WTC11 (cell line): Measurements from ENCODE around the gene CNGA2. TPM values are rescaled to one million over a fixed set of nuclear protein-coding genes. Genes with fewer than 3 reads are reported as not detected.

Experiments used
- ATAC-seq: fragments of 200-7000 bp; cut with Tn5 transposase; 2 replicates; pipeline ENCODE4 v1.10.0; 2021; ENCODE audit warnings: mild to moderate bottlenecking, moderate library complexity
- CTCF ChIA-PET: fragments of 300-600 bp; sonication (Branson Sonifier 250); formaldehyde crosslinking; loops from one replicate; lab custom pipeline; 2021; ENCODE audit warnings: antibody characterized with exemption; lab: Charles Lee
- POLR2A ChIA-PET: fragments of 350-600 bp; sonication (Branson Sonifier 250); formaldehyde crosslinking; loops from one replicate; lab custom pipeline; 2021; ENCODE audit warnings: antibody characterized with exemption; lab: Charles Lee
- DNase-seq: peaks from one replicate; pipeline ENCODE4 v3.0.0; 2021; ENCODE audit warnings: low spot score
- H3K27ac Mint-ChIP-seq: 2 replicates; pipeline ENCODE4 v1.8.0; 2021; ENCODE audit warnings: mixed read lengths
- H3K27me3 Mint-ChIP-seq: 2 replicates; pipeline ENCODE4 v1.8.0; 2021; ENCODE audit warnings: low read depth, mild to moderate bottlenecking, moderate library complexity, mixed read lengths
- H3K36me3 Mint-ChIP-seq: 2 replicates; pipeline ENCODE4 v1.8.0; 2021; ENCODE audit warnings: mixed read lengths
- H3K4me1 Mint-ChIP-seq: 2 replicates; pipeline ENCODE4 v1.8.0; 2022; ENCODE audit warnings: mixed read lengths
- H3K4me3 Mint-ChIP-seq: 2 replicates; pipeline ENCODE4 v1.8.0; 2021; ENCODE audit warnings: mild to moderate bottlenecking, moderate library complexity, mixed read lengths
- H3K9me3 Mint-ChIP-seq: 2 replicates; pipeline ENCODE4 v1.8.0; 2021; ENCODE audit warnings: mixed read lengths
- ATF1 ChIP-seq: sonication (generic); formaldehyde crosslinking; IDR thresholded peaks from 2 replicates; pipeline ENCODE4 v1.8.1; 2023; ENCODE audit warnings: mild to moderate bottlenecking, moderate library complexity, missing genetic modification reagents
- CREM ChIP-seq: sonication (generic); formaldehyde crosslinking; IDR thresholded peaks from 2 replicates; pipeline ENCODE4 v1.8.1; 2022; ENCODE audit warnings: mild to moderate bottlenecking, missing genetic modification reagents, moderate library complexity
- ELF4 ChIP-seq: sonication (generic); formaldehyde crosslinking; IDR thresholded peaks from 2 replicates; pipeline ENCODE4 v1.8.1; 2022; ENCODE audit warnings: low read depth, mild to moderate bottlenecking, moderate library complexity, missing genetic modification reagents
- ETV6 ChIP-seq: sonication (generic); formaldehyde crosslinking; IDR thresholded peaks from 2 replicates; pipeline ENCODE4 v1.8.1; 2022; ENCODE audit warnings: mild to moderate bottlenecking, missing genetic modification reagents
- FOXJ3 ChIP-seq: sonication (generic); formaldehyde crosslinking; IDR thresholded peaks from 2 replicates; pipeline ENCODE4 v1.9.0; 2021; ENCODE audit warnings: missing genetic modification reagents, mild to moderate bottlenecking, borderline replicate concordance
- GTF2I ChIP-seq: fragments of 250-450 bp; sonication (Bioruptor Pico); conservative IDR thresholded peaks from 2 replicates; pipeline ENCODE4 v1.4.0; 2021; ENCODE audit warnings: mild to moderate bottlenecking
- HMGA2 ChIP-seq: fragments of 250-450 bp; sonication (Bioruptor Pico); IDR thresholded peaks from 2 replicates; pipeline ENCODE4 v1.4.0; 2021; ENCODE audit warnings: mild to moderate bottlenecking, moderate library complexity
- JUN ChIP-seq: sonication (generic); formaldehyde crosslinking; IDR thresholded peaks from 2 replicates; pipeline ENCODE4 v1.8.0; 2023; ENCODE audit warnings: mild to moderate bottlenecking, missing genetic modification reagents
- MYBL2 ChIP-seq: sonication (generic); formaldehyde crosslinking; IDR thresholded peaks from 2 replicates; pipeline ENCODE4 v1.8.1; 2023; ENCODE audit warnings: mild to moderate bottlenecking, moderate library complexity, missing genetic modification reagents
- NR3C1 ChIP-seq: sonication (generic); formaldehyde crosslinking; conservative IDR thresholded peaks from 2 replicates; pipeline ENCODE4 v1.8.1; 2023; ENCODE audit warnings: low read depth, mild to moderate bottlenecking, missing genetic modification reagents
- PRRX2 ChIP-seq: fragments of 250-450 bp; sonication (Bioruptor Pico); IDR thresholded peaks from 2 replicates; pipeline ENCODE4 v1.8.0; 2021; ENCODE audit warnings: mild to moderate bottlenecking
- RORB ChIP-seq: fragments of 250-450 bp; sonication (Bioruptor Pico); IDR thresholded peaks from 2 replicates; pipeline ENCODE4 v1.9.0; 2021; ENCODE audit warnings: mild to moderate bottlenecking
- SOX15 ChIP-seq: fragments of 250-450 bp; sonication (Bioruptor Pico); IDR thresholded peaks from 2 replicates; pipeline ENCODE4 v1.9.0; 2021; ENCODE audit warnings: mild to moderate bottlenecking
- TEAD1 ChIP-seq: sonication (generic); formaldehyde crosslinking; IDR thresholded peaks from 2 replicates; pipeline ENCODE4 v1.8.0; 2022; ENCODE audit warnings: mild to moderate bottlenecking, missing genetic modification reagents
- TEAD4 ChIP-seq: sonication (generic); formaldehyde crosslinking; IDR thresholded peaks from 2 replicates; pipeline ENCODE4 v1.8.0; 2022; ENCODE audit warnings: mild to moderate bottlenecking, missing genetic modification reagents
- TP53 ChIP-seq: sonication (generic); formaldehyde crosslinking; IDR thresholded peaks from 2 replicates; pipeline ENCODE4 v1.8.1; 2023; ENCODE audit warnings: mild to moderate bottlenecking, missing genetic modification reagents
- ZNF121 ChIP-seq: sonication (generic); formaldehyde crosslinking; IDR thresholded peaks from 2 replicates; pipeline ENCODE4 v1.8.0; 2023; ENCODE audit warnings: missing genetic modification reagents
- ZNF232 ChIP-seq: sonication (generic); formaldehyde crosslinking; IDR thresholded peaks from 2 replicates; pipeline ENCODE4 v1.8.0; 2022; ENCODE audit warnings: mild to moderate bottlenecking, missing genetic modification reagents
- ZNF671 ChIP-seq: fragments of 250-450 bp; sonication (Bioruptor Pico); IDR thresholded peaks from 2 replicates; pipeline ENCODE4 v1.8.0; 2021; ENCODE audit warnings: mild to moderate bottlenecking
- total RNA-seq: library from RNA; stranded (reverse); gene quantifications from 3 replicates; pipeline ENCODE4 v1.2.3, GENCODE V29; 2021
- TF ChIP-seq, protein P1 (sequence below): sonication (generic); formaldehyde crosslinking; IDR thresholded peaks from 2 replicates; pipeline ENCODE4 v1.8.1; 2023; ENCODE audit warnings: mild to moderate bottlenecking, missing genetic modification reagents
- TF ChIP-seq, protein P2 (sequence below): sonication (generic); formaldehyde crosslinking; IDR thresholded peaks from 2 replicates; pipeline ENCODE4 v1.8.1; 2022; ENCODE audit warnings: low read depth, missing genetic modification reagents, borderline replicate concordance
- TF ChIP-seq, protein P3 (sequence below): fragments of 200-600 bp; IDR thresholded peaks from 2 replicates; pipeline ENCODE4 v1.8.0; 2022; ENCODE audit warnings: antibody characterized with exemption
- TF ChIP-seq, protein P4 (sequence below): sonication (generic); formaldehyde crosslinking; IDR thresholded peaks from 2 replicates; pipeline ENCODE4 v1.8.0; 2022; ENCODE audit warnings: mild to moderate bottlenecking, missing genetic modification reagents
- TF ChIP-seq, protein P5 (sequence below): sonication (generic); formaldehyde crosslinking; conservative IDR thresholded peaks from 2 replicates; pipeline ENCODE4 v1.8.1; 2023; ENCODE audit warnings: mild to moderate bottlenecking, low read depth, missing genetic modification reagents, moderate library complexity

The CNGA2 gene
- total RNA-seq, 1 experiment from 2014 or later: not detected

DNA sequence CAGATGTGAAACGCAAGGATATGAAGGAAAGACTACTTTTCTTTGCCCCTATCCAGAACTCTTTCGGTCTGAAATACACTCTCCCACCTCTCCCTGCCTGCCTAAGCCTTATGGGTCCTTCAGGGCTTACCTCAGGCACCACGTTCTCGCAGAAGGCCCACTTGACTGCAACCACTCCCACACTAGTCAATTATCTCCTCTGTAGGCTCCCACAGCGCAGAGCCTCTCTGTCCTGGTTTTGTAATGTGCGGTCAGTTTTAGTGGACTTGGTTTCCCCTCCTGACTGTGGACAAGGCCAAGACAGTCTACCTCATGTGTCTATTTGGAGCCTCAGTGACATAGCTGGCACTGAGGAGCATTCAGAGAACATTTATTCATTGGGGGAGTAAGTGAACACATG, 11.1 kb downstream of the CNGA2 start (continued):
- TF ChIP-seq SOX15 (CRISPR knock-in tag) (no peak), HMGA2 (CRISPR knock-in tag) (no peak), FOXJ3 (CRISPR knock-in tag) (no peak), ATF1 (CRISPR knock-in tag) (no peak)
- TF ChIP-seq, protein P1, sequence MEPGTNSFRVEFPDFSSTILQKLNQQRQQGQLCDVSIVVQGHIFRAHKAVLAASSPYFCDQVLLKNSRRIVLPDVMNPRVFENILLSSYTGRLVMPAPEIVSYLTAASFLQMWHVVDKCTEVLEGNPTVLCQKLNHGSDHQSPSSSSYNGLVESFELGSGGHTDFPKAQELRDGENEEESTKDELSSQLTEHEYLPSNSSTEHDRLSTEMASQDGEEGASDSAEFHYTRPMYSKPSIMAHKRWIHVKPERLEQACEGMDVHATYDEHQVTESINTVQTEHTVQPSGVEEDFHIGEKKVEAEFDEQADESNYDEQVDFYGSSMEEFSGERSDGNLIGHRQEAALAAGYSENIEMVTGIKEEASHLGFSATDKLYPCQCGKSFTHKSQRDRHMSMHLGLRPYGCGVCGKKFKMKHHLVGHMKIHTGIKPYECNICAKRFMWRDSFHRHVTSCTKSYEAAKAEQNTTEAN: no peak

DNA sequence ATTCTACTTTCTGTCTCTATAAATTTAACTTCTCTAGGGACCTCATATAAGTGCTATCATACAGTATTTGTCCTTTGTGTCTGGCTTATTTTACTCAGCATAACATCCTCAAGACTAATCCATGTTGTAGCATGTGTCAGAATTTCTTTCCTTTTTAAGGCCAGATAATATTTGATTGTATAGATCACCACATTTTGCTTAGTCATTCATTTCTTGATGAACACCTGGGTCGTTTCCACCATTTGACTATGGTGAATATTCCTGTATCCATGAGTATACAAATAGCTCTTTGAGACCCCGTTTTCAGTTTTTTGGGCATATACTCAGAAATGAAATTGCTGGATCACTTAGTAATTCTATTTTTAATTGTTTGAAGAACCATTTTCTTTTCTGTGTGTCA, 12.0 kb downstream of the CNGA2 start:
- ChIA-PET CTCF (interaction anchor here (1.2 kb wide), 1 partner anchor 895 kb away, joined by 5 read pairs; no protein-coding TSS in a partner anchor), POLR2A (no interaction called here)
- Mint-ChIP-seq H3K36me3 (no peaks in the 10 kb centered on the region), H3K27ac (no peak overlapping the region), H3K27me3 (no peaks in the 10 kb centered on the region), H3K9me3 (0 out of 2 replicates have a peak, but pooled peaks cover 4% of the 10 kb centered on the region), H3K4me3 (no peak overlapping the region), H3K4me1 (peaks cover 16% of the 10 kb centered on the region)
- no peak for ATAC-seq
- TF ChIP-seq ZNF671 (CRISPR knock-in tag): no peak
- TF ChIP-seq PRRX2: no peak
- TF ChIP-seq NR3C1 (CRISPR knock-in tag): no peak
- TF ChIP-seq ZNF232 (CRISPR knock-in tag): no peak
- no peak for TF ChIP-seq ETV6 (CRISPR knock-in tag)
- no peak for TF ChIP-seq GTF2I
- TF ChIP-seq, protein P2, sequence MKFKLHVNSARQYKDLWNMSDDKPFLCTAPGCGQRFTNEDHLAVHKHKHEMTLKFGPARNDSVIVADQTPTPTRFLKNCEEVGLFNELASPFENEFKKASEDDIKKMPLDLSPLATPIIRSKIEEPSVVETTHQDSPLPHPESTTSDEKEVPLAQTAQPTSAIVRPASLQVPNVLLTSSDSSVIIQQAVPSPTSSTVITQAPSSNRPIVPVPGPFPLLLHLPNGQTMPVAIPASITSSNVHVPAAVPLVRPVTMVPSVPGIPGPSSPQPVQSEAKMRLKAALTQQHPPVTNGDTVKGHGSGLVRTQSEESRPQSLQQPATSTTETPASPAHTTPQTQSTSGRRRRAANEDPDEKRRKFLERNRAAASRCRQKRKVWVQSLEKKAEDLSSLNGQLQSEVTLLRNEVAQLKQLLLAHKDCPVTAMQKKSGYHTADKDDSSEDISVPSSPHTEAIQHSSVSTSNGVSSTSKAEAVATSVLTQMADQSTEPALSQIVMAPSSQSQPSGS: no peak
- no peak for TF ChIP-seq TEAD1 (CRISPR knock-in tag)
- TF ChIP-seq TP53 (CRISPR knock-in tag): no peak
- TF ChIP-seq, protein P3, sequence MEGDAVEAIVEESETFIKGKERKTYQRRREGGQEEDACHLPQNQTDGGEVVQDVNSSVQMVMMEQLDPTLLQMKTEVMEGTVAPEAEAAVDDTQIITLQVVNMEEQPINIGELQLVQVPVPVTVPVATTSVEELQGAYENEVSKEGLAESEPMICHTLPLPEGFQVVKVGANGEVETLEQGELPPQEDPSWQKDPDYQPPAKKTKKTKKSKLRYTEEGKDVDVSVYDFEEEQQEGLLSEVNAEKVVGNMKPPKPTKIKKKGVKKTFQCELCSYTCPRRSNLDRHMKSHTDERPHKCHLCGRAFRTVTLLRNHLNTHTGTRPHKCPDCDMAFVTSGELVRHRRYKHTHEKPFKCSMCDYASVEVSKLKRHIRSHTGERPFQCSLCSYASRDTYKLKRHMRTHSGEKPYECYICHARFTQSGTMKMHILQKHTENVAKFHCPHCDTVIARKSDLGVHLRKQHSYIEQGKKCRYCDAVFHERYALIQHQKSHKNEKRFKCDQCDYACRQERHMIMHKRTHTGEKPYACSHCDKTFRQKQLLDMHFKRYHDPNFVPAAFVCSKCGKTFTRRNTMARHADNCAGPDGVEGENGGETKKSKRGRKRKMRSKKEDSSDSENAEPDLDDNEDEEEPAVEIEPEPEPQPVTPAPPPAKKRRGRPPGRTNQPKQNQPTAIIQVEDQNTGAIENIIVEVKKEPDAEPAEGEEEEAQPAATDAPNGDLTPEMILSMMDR: no peak
- TF ChIP-seq CREM: no peak
- TF ChIP-seq HMGA2 (CRISPR knock-in tag): no peak
- TF ChIP-seq, protein P4, sequence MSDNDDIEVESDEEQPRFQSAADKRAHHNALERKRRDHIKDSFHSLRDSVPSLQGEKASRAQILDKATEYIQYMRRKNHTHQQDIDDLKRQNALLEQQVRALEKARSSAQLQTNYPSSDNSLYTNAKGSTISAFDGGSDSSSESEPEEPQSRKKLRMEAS (CRISPR knock-in tag): no peak
- TF ChIP-seq ELF4 (CRISPR knock-in tag): no peak
- no peak for TF ChIP-seq ZNF121 (CRISPR knock-in tag)
- DNase-seq: no peak

DNA sequence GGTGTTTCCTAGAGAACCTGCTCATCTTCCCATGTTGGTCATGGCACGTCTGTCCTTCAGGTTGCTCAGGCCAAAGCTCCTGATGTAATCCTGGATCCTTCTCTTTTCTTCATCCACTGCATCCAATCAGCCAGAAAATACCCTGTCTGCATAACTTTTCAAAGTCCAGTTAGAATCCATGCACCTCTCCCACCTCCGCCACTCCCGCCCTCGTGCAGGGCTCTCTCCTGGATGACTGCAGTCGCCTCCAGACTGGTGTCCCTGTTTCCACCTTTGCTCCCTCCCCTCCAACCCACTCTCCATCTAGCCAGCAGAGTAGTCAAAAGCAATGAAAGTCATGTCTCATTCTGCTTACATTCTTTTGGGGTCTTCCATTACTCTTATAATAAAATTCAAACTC, 16.0 kb downstream of the CNGA2 start:
- Mint-ChIP-seq H3K27ac (no peak overlapping the region), H3K4me3 (no peak overlapping the region), H3K4me1 (peaks cover 23% of the 10 kb centered on the region), H3K9me3 (no peaks in the 10 kb centered on the region), H3K27me3 (peaks cover 6% of the 10 kb centered on the region), H3K36me3 (no peaks in the 10 kb centered on the region)
- ChIA-PET CTCF (interaction anchor here (0.8 to 3.0 kb wide), 6 partner anchors 21 to 891 kb away, joined by 3 to 11 read pairs (median 5); no protein-coding TSS in a partner anchor), POLR2A (no interaction called here)
- DNase-seq (no peak), ATAC-seq (no peak)
- TF ChIP-seq ETV6 (CRISPR knock-in tag) (no peak), RORB (CRISPR knock-in tag) (no peak), CREM (no peak), MYBL2 (CRISPR knock-in tag) (no peak), JUN (CRISPR knock-in tag) (no peak), TEAD4 (CRISPR knock-in tag) (no peak)
- TF ChIP-seq, protein P3: no peak
- TF ChIP-seq, protein P5, sequence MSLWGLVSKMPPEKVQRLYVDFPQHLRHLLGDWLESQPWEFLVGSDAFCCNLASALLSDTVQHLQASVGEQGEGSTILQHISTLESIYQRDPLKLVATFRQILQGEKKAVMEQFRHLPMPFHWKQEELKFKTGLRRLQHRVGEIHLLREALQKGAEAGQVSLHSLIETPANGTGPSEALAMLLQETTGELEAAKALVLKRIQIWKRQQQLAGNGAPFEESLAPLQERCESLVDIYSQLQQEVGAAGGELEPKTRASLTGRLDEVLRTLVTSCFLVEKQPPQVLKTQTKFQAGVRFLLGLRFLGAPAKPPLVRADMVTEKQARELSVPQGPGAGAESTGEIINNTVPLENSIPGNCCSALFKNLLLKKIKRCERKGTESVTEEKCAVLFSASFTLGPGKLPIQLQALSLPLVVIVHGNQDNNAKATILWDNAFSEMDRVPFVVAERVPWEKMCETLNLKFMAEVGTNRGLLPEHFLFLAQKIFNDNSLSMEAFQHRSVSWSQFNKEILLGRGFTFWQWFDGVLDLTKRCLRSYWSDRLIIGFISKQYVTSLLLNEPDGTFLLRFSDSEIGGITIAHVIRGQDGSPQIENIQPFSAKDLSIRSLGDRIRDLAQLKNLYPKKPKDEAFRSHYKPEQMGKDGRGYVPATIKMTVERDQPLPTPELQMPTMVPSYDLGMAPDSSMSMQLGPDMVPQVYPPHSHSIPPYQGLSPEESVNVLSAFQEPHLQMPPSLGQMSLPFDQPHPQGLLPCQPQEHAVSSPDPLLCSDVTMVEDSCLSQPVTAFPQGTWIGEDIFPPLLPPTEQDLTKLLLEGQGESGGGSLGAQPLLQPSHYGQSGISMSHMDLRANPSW (CRISPR knock-in tag): no peak
